GM12878 (cell line): Measurements from ENCODE around the gene ISCU. TPM values are rescaled to one million over a fixed set of nuclear protein-coding genes. Genes with fewer than 3 reads are reported as not detected.

ENCODE experiments used
- ATAC-seq: fragments of 200-7000 bp; cut with Tn5 transposase; 3 replicates; pipeline ENCODE4 v1.9.1; 2020; ENCODE audit warnings: mild to moderate bottlenecking, moderate library complexity
- BruUV-seq: library from RNA; stranded (reverse); fragments of 400-500 nt; replicated peaks from 2 replicates; lab custom pipeline; 2021; lab: Mats Ljungman, UMichigan
- CTCF ChIA-PET: fragments of 300-600 bp; sonication (Branson Sonifier 250); formaldehyde crosslinking; extraction: SDS; loops from one replicate; lab custom pipeline; 2021; ENCODE audit warnings: inconsistent platforms; lab: Yijun Ruan, JAX
- POLR2A ChIA-PET: fragments of 350-600 bp; formaldehyde crosslinking; extraction: SDS; loops from one replicate; lab custom pipeline; 2021; ENCODE audit warnings: inconsistent platforms; lab: Charles Lee
- RAD21 ChIA-PET: fragments of 300-600 bp; sonication (Branson Sonifier 250); formaldehyde crosslinking; loops from one replicate; lab custom pipeline; 2023; ENCODE audit warnings: antibody characterized with exemption; ENCODE audit not compliant: unreplicated experiment; lab: Charles Lee
- SMC1A ChIA-PET: fragments of 300-600 bp; sonication (Branson Sonifier 250); formaldehyde crosslinking; loops from one replicate; lab custom pipeline; 2023; ENCODE audit not compliant: unreplicated experiment, uncharacterized antibody; lab: Charles Lee
- DNase-seq: peaks from one replicate; pipeline ENCODE4 v3.0.0-alpha.2; 2011; ENCODE audit warnings: low read depth, low spot score
- FAIRE-seq: peaks from 3 replicates; lab custom pipeline; 2011; peaks lifted over from hg19 to GRCh38; lab: Jason Lieb, UNC
- H2AFZ ChIP-seq: 2 replicates; pipeline ENCODE4 v1.6.0; 2011; ENCODE audit warnings: low read depth, low read length, control low read depth; ENCODE audit not compliant: control insufficient read depth
- H3K27ac ChIP-seq: 2 replicates; pipeline ENCODE4 v1.5.1; 2011; ENCODE audit warnings: control low read depth; ENCODE audit not compliant: control insufficient read depth, insufficient read depth
- H3K27me3 ChIP-seq, 2 experiments: replicated peaks in 1 of 2; 2 replicates each; pipeline versions ENCODE4 v1.6.0 to v1.6.1; 2011; ENCODE audit warnings: low read length in 1 of 2; ENCODE audit not compliant: control insufficient read depth in 2 of 2, insufficient read depth in 2 of 2
- H3K36me3 ChIP-seq, 2 experiments: 2 replicates each; pipeline ENCODE4 v1.5.1; 2011; ENCODE audit warnings: low read length in 1 of 2; ENCODE audit not compliant: control insufficient read depth in 2 of 2, insufficient read depth in 2 of 2
- H3K4me1 ChIP-seq: 2 replicates; pipeline ENCODE4 v1.6.1; 2011; ENCODE audit warnings: mild to moderate bottlenecking, low read length, moderate library complexity, mixed read lengths; ENCODE audit not compliant: control insufficient read depth, insufficient read depth
- H3K4me2 ChIP-seq: 2 replicates; pipeline ENCODE4 v1.6.0; 2011; ENCODE audit warnings: control low read depth; ENCODE audit not compliant: control insufficient read depth, insufficient read depth
- H3K4me3 ChIP-seq: fragments of 200-600 bp; sonication (generic); 2 replicates; pipeline ENCODE4 v1.5.1; 2016
- H3K79me2 ChIP-seq: 2 replicates; pipeline ENCODE4 v1.6.0; 2011; ENCODE audit warnings: low read length; ENCODE audit not compliant: control insufficient read depth, insufficient read depth
- H3K9ac ChIP-seq: 2 replicates; pipeline ENCODE4 v1.8.0; 2011; ENCODE audit warnings: low read length, control low read depth, mixed read lengths; ENCODE audit not compliant: control insufficient read depth, insufficient read depth
- H3K9me3 ChIP-seq: replicated peaks from 3 replicates; pipeline ENCODE4 v1.5.1; 2011; ENCODE audit warnings: mild to moderate bottlenecking, low read length; ENCODE audit not compliant: control insufficient read depth, insufficient read depth
- H4K20me1 ChIP-seq: 2 replicates; pipeline ENCODE4 v1.6.0; 2011; ENCODE audit not compliant: control insufficient read depth, insufficient read depth
- CREM ChIP-seq: IDR thresholded peaks from 2 replicates; pipeline ENCODE4 v1.6.1; 2014; ENCODE audit warnings: antibody characterized with exemption, low read depth
- GATAD2B ChIP-seq: fragments of 450-650 bp; conservative IDR thresholded peaks from 2 replicates; pipeline ENCODE4 v1.6.1; 2017; ENCODE audit warnings: low read depth, mild to moderate bottlenecking, moderate library complexity
- MYB ChIP-seq: fragments of 150-350 bp; IDR thresholded peaks from 2 replicates; pipeline ENCODE4 v1.6.1; 2014; ENCODE audit warnings: mild to moderate bottlenecking, low read depth, low read length, borderline replicate concordance
- NBN ChIP-seq: fragments of 450-650 bp; IDR thresholded peaks from 2 replicates; pipeline ENCODE4 v1.6.1; 2016
- NFIC ChIP-seq: IDR thresholded peaks from 2 replicates; pipeline ENCODE4 v1.6.1; 2012; ENCODE audit warnings: low read depth, mild to moderate bottlenecking, inconsistent platforms, low read length, moderate library complexity
- NFXL1 ChIP-seq: fragments of 450-650 bp; IDR thresholded peaks from 2 replicates; pipeline ENCODE4 v1.6.1; 2017; ENCODE audit warnings: antibody characterized with exemption, mild to moderate bottlenecking, borderline replicate concordance
- NFYB ChIP-seq: IDR thresholded peaks from 2 replicates; pipeline ENCODE4 v1.6.1; 2011; ENCODE audit warnings: low read depth, mild to moderate bottlenecking, low read length, improper control_type of control experiment, moderate library complexity; ENCODE audit not compliant: insufficient read depth
- RAD21 ChIP-seq: IDR thresholded peaks from 2 replicates; pipeline ENCODE4 v1.6.1; 2011; ENCODE audit warnings: mild to moderate bottlenecking, low read depth, low read length, moderate library complexity; ENCODE audit not compliant: insufficient read depth
- RBBP5 ChIP-seq: fragments of 200-600 bp; sonication (generic); conservative IDR thresholded peaks from 2 replicates; pipeline ENCODE4 v1.6.1; 2016
- SPI1 ChIP-seq: IDR thresholded peaks from 2 replicates; pipeline ENCODE4 v1.6.1; 2011; ENCODE audit warnings: low read depth, mild to moderate bottlenecking, low read length, moderate library complexity, borderline replicate concordance; ENCODE audit not compliant: insufficient read depth
- TAF1 ChIP-seq: IDR thresholded peaks from 2 replicates; pipeline ENCODE4 v1.6.1; 2011; ENCODE audit warnings: mild to moderate bottlenecking, low read depth, low read length, borderline replicate concordance
- TCF3 ChIP-seq: IDR thresholded peaks from 2 replicates; pipeline ENCODE4 v1.6.1; 2012; ENCODE audit warnings: low read depth, mild to moderate bottlenecking, low read length, borderline replicate concordance; ENCODE audit not compliant: insufficient read depth
- ZNF24 ChIP-seq: fragments of 450-650 bp; IDR thresholded peaks from 2 replicates; pipeline ENCODE4 v1.6.1; 2017; ENCODE audit warnings: antibody characterized with exemption, mild to moderate bottlenecking
- WGBS: methylation state at CpG from one replicate; pipeline ENCODE4 v1.1.6; 2016; ENCODE audit warnings: low lambda C conversion rate; ENCODE audit not compliant: insufficient replicate concordance, insufficient coverage; ENCODE audit errors: missing lambda C conversion rate; 5-methylcytosine and 5-hydroxymethylcytosine counted together
- in situ Hi-C: fragments of 300-500 bp; cut with MboI; formaldehyde crosslinking; loops from 9 replicates; pipeline ENCODE4 v1.14.3; 2018; ENCODE audit warnings: mixed read lengths
- intact Hi-C: fragments of 100-400 bp; cut with micrococcal nuclease; formaldehyde crosslinking; loops from one replicate; pipeline ENCODE4 v1.14.2; 2022; ENCODE audit not compliant: unreplicated experiment
- polyA plus RNA-seq, 11 experiments: library from polyadenylated mRNA; depleted of rRNA in 4 of 11; unstranded in 6 of 11; stranded (reverse) in 5 of 11; fragments of >200 nt; fragmentation: Nextera tagmentation in 4 of 11; fragmentation: Illumina TruSeq in 1 of 11; extraction: Ambion mirVana in 4 of 11; extraction: Trizol in 1 of 11; gene quantifications; 1 replicate in 1 of 11; 2 replicates in 10 of 11; pipeline versions ENCODE4 v1.2.1 to v1.2.3, GENCODE V29; 2011 to 2016; ENCODE audit warnings: inconsistent platforms in 2 of 11, missing spikeins in 2 of 11, low read depth in 1 of 11
- total RNA-seq, 4 experiments: library from RNA; depleted of rRNA in 3 of 4; stranded (reverse); fragments of >200 nt in 3 of 4; fragmentation: Illumina TruSeq in 1 of 4; extraction: Trizol in 1 of 4; gene quantifications; 2 replicates each; pipeline versions ENCODE4 v1.2.1 to v1.2.3, GENCODE V29; 2013 to 2021
- TF ChIP-seq, protein P1 (sequence below): IDR thresholded peaks from 2 replicates; pipeline ENCODE4 v1.6.1; 2011; ENCODE audit warnings: mild to moderate bottlenecking, low read depth, low read length, moderate library complexity; ENCODE audit not compliant: insufficient replicate concordance

Gene ISCU
- total and polyA plus RNA-seq, 10 of the 15 experiments (the other 5 are each of a cell fraction or from before 2014, with no cell fraction given) = 32.8 to 260 (median 127) TPM

DNA sequence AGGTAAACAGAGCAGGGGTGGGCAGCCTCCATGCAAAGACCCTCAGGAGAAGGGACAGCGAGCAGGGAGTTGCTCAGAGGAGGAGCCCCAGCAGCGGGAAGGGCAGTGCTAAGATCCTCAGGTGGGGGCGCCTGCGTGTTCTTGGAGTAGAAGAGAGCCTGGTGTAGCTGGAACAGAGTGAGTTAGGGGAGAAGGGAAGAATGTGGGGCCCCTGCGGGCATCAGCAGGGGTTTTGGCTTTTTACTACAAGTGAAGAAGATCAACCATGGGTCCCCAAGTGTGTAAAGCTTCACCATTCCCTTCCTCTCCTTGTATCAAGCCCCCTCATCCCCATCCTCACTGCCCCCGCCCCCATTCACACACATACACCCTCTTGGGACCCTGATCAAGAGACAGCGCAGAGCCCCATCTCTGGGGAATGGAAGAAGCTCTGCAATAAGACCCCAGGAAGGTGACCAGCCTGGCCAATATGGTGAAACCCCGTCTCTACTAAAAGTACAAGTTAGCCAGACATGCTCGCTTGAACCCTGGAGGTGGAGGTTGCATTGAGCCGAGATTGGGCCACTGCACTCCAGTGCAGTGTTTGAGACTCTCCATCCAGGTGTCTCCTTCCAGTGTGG, 45.7 kb downstream of the ISCU start:
- Histone ChIP-seq H3K27me3 (no peaks in the 10 kb centered on the region), H3K9ac (no peak overlapping the region), H3K4me1 (peaks cover 27% of the 10 kb centered on the region), H3K4me2 (no peak overlapping the region), H3K79me2 (no peaks in the 10 kb centered on the region), H3K4me3 (no peak overlapping the region), H4K20me1 (no peaks in the 10 kb centered on the region), H3K27ac (no peak overlapping the region), H3K9me3 (no peaks in the 10 kb centered on the region), H2AFZ (no peak overlapping the region), H3K36me3 (no peaks in the 10 kb centered on the region)
- BruUV-seq = no TSS peak
- intact Hi-C loops = no loop called here
- in situ Hi-C loops = no loop called here
- WGBS = 65% methylated on average over 10 of the region's 10 CpGs
- ChIA-PET SMC1A (interaction anchor here (0.6 to 1.1 kb wide), 4 partner anchors 8 to 235 kb away, joined by 3 to 4 read pairs (median 3); no protein-coding TSS in a partner anchor), POLR2A (no interaction called here), CTCF (interaction anchor here (0.7 to 17.2 kb wide), 2 partner anchors 13 to 40 kb away, joined by 3 to 866 read pairs; partner anchors contain the start of genes ISCU and SART3), RAD21 (interaction anchor here (15.9 kb wide), 1 partner anchor 40 kb away, joined by 633 read pairs; the partner anchor contains the start of genes ISCU and SART3)
- ATAC-seq (no peak), FAIRE-seq (no peak), DNase-seq (no peak)
- TF ChIP-seq TCF3 = no peak
- no peak for TF ChIP-seq SPI1
- no peak for TF ChIP-seq GATAD2B
- no peak for TF ChIP-seq MYB
- no peak for TF ChIP-seq ZNF24
- no peak for TF ChIP-seq NFYB
- no peak for TF ChIP-seq NBN
- no peak for TF ChIP-seq RAD21
- no peak for TF ChIP-seq NFIC
- TF ChIP-seq CREM = no peak
- TF ChIP-seq, protein P1, sequence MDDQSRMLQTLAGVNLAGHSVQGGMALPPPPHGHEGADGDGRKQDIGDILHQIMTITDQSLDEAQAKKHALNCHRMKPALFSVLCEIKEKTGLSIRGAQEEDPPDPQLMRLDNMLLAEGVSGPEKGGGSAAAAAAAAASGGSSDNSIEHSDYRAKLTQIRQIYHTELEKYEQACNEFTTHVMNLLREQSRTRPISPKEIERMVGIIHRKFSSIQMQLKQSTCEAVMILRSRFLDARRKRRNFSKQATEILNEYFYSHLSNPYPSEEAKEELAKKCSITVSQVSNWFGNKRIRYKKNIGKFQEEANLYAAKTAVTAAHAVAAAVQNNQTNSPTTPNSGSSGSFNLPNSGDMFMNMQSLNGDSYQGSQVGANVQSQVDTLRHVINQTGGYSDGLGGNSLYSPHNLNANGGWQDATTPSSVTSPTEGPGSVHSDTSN = no peak
- no peak for TF ChIP-seq TAF1
- TF ChIP-seq RBBP5 = no peak
- TF ChIP-seq NFXL1 = no peak
